A204.1 (cell line): Measurements from ENCODE around the gene FCAMR.

Experiments used
- FAIRE-seq: peaks from 2 replicates; lab custom pipeline; 2012; peaks lifted over from hg19 to GRCh38; lab: Jason Lieb, UNC

Gene FCAMR

DNA sequence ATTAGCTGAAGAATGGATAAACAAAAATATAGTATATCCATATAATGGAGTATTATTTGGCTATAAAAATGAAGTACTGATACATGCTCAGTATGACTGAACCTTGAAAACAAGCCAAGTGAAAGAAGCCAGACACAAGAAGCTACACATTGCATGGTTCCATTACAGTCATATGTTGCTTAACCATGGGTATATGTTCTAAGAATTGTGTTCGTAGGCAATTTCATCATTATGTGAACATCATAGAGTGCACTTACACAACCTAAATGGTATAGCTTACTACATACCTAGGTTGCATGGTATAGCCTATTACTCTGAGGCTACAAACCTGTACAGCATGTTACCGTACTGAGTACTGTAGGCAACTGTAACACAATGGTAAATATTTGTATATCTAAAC lies 28.6 kb upstream of the FCAMR start:
- no peak for FAIRE-seq

- no peak for FAIRE-seq
Measured at GRCh38 chr1:206992790-206993189, 22.5 kb upstream of the FCAMR start.

GRCh38 chr1:206987873-206988272 lies 17.6 kb upstream of the FCAMR start:
- no peak for FAIRE-seq

DNA sequence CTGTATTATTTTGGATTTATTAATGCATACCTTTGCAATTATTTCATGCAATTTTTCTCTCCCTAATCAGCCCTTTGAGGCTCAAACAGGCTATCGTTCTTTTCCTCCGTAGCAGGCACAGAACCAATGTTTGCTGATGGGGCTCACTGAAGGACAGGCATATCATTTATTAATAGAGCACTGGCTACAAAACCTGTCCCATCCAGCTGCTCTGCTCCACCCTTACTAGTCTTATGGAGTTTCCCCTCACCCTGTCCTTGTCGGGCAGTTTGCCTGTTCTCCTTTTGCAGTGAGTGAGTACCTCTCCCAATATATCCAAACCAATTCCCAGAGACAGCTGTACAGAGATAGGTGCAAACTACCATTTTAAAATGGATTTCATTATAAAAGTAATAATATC lies 16.6 kb upstream of the FCAMR start:
- no peak for FAIRE-seq

- no peak for FAIRE-seq
Measured at GRCh38 chr1:206986402-206986801, 16.1 kb upstream of the FCAMR start.

GRCh38 chr1:206985162-206985749 lies 15.0 kb upstream of the FCAMR start:
- no peak for FAIRE-seq

- no peak for FAIRE-seq
Measured at GRCh38 chr1:206982216-206982615, 12.0 kb upstream of the FCAMR start.

GRCh38 chr1:206979379-206980043 lies 9.3 kb upstream of the FCAMR start:
- FAIRE-seq, result no peak

GRCh38 chr1:206978259-206978658 lies 8.0 kb upstream of the FCAMR start:
- no peak for FAIRE-seq

DNA sequence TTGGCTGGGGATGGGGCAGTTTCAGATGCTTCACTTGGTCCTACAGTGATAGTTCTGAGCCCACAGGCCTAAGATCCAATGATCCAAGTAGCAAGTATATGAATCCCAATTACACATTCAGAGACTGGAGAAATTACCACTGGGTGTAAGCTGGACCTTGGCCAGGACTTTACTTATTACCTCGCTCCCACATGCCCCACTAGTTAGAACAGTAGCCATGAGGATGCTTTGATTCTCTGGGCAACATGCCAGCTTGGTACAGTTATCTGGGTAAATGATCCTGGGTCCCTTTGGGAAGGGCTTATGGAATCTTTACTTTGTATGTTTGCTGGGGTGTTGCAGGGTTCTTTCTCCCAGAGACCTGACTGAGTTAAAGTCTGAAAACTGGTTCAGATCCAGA lies 5.0 kb upstream of the FCAMR start:
- no peak for FAIRE-seq

- no peak for FAIRE-seq
Measured at GRCh38 chr1:206974140-206974539, 3.9 kb upstream of the FCAMR start.

GRCh38 chr1:206972728-206973127 lies 2.5 kb upstream of the FCAMR start:
- FAIRE-seq, result no peak

- no peak for FAIRE-seq
Measured at GRCh38 chr1:206971029-206971655, 882 bp upstream of the FCAMR start.

DNA sequence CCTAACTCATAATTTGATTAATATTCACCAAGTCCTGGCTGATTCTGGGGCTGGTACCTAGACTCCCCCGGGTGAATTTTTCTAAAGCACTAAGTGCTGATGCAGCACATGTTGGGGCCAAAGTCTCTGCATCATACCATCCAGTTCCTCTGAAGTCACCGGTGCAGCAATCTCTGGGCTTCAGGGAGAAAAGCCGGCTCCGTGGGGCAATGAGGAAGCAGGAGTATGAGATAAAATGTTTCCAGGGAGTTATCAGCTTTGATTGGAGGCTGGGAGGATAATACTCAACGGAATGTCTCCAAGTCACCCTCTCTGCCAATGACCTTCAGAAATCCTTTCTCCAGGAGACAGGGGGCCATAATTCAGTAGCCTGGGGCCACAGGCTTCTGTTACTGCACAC lies 1.2 kb downstream of the FCAMR start:
- FAIRE-seq, result no peak

- no peak for FAIRE-seq
Measured at GRCh38 chr1:206967096-206967849, 3.0 kb downstream of the FCAMR start.

DNA sequence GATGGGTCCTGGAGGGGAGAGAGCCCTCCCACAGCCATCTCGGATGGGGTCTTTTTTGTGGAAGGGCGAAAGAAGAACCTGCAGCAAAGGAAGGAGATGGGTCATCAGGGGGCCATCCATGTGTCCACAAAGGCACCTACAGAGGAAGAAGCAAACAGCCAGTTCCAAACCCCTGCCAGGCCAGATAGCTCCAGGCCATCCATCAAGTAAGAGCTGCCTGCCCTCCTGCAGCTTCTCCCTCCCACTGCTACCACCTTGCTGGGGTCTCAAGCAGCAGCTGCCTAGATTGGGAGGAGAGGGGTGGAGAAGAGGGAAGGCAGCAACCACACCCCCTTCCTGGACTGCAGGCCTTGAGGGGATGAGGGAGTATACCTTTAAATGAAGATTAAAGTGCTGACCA lies 4.5 kb downstream of the FCAMR start:
- no peak for FAIRE-seq

- FAIRE-seq, result no peak
Measured at GRCh38 chr1:206963740-206964139, 6.5 kb downstream of the FCAMR start.

- no peak for FAIRE-seq
Measured at GRCh38 chr1:206963119-206963712, 7.0 kb downstream of the FCAMR start.

- FAIRE-seq, result no peak
Measured at GRCh38 chr1:206962272-206962671, 8.0 kb downstream of the FCAMR start.

GRCh38 chr1:206961668-206962067 lies 8.6 kb downstream of the FCAMR start:
- FAIRE-seq, result no peak

- no peak for FAIRE-seq
Measured at GRCh38 chr1:206960676-206961386, 9.4 kb downstream of the FCAMR start.

- FAIRE-seq, result no peak
Measured at GRCh38 chr1:206958144-206958543, 12.1 kb downstream of the FCAMR start.
